ENCODE data around the gene PLEKHG4B.
"Not testable (repeated sequence)": the region's sequence is repeated elsewhere in the genome, so short reads cannot be mapped to it uniquely, and the experiment has no call there.

Gene PLEKHG4B

DNA sequence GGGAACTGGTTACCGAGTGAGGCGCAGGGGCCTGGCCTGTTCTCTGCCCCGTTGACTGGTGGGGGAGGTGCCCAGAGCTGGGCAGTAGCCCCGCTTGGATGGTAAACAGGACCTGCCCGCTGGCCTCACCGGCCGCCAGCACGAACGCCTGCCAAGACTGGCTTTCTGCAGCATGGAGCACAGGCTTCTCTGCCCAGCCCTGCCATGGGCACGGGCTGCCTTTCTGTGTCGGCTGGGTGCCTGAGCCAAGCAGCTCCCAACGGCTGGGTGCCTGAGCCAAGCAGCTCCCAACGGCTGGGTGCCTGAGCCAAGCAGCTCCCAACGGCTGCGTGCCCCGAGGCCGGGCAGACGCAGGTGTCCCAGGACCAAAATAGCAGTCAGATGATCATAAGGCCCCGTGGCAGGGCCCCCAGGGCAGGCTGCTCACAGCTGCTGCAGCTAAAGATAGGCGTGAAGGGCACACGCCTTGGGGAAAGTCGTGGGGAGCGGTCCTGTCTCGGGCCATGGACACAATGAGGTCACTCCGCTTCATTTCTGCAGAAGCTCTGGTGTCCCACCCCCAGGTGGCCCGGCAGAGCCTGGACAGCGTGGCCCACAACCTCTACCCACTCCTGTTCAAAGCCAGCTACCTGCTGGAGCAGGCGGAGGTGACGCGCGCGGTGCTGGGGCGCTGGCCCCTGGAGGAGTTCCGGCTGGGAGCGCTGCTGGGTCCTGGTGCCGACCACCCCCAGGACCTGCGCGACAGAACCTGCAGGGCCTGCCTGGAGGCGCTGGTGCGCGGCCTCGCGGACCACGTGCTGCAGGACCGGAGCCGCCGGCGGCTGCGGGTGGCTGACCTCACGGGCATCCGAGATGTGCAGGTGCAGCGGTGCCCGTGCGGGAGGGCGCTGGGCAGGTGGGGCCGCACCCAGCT, 99.3 kb downstream of the PLEKHG4B start, which contains the start of gene LRRC14B:
LRRC14B (plus strand) TSS at position 460 of the 913 bp plus-strand sequence; CDS start at position 504, 44 bp downstream.
- no peak for DNase-seq

DNA sequence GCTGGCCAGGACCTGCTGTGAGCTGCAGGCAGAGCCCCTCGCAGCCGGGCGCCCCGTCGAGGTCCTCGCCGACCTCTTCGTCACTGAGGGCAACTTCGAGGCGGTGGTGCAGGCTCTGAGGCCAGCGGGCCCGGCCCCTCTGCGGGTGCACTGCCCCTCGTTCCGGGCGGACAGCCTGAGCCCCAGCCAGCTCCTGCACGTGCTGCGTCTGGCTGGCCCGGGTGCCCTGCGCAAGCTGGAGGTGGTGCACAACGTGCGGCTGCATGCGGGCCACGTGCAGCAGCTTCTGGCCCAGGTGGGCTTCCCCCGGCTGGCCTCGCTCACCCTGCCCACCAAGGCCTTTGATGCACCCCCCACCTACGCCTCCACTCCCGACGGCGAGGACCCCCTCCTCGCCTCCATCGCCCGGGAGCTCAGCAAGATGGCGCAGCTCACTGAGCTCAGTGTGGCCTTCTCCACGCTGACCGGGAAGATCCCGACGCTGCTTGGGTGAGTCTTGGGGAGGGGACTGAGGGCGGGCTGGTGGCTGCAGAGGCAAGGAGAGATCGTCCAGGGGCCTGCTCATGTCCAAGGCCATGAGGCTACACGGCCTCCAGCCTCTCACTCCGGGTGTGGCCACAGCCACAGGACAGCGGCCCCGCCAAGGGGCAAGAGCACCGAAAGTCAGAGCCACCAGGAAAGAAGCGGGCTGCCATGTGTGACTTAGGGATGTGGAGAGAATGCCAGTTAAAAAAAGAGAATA, 100.2 kb downstream of the PLEKHG4B start:
- DNase-seq: no peak

DNA sequence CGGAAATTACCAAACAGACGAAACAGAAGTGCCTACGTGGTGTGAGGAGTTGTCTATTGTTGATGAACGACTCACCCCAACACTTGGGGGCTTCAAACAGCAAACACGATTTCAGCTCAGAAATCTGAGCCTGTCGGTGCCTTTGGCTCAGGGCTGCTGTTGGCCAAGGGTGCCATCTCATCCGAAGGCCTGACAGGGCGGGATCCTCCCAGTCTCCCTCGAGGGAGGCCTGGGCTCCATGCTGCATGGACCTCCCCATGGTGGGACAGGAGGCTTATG, 100.7 kb downstream of the PLEKHG4B start:
- no peak for DNase-seq

- DNase-seq: no peak
These were observed 101.2 kb downstream of the PLEKHG4B start for GRCh38 chr5:192970-193831.

- DNase-seq: no peak
These were observed 102.1 kb downstream of the PLEKHG4B start for GRCh38 chr5:194102-194501.

- DNase-seq: no peak
These were observed 102.7 kb downstream of the PLEKHG4B start for GRCh38 chr5:194603-195209.

DNA sequence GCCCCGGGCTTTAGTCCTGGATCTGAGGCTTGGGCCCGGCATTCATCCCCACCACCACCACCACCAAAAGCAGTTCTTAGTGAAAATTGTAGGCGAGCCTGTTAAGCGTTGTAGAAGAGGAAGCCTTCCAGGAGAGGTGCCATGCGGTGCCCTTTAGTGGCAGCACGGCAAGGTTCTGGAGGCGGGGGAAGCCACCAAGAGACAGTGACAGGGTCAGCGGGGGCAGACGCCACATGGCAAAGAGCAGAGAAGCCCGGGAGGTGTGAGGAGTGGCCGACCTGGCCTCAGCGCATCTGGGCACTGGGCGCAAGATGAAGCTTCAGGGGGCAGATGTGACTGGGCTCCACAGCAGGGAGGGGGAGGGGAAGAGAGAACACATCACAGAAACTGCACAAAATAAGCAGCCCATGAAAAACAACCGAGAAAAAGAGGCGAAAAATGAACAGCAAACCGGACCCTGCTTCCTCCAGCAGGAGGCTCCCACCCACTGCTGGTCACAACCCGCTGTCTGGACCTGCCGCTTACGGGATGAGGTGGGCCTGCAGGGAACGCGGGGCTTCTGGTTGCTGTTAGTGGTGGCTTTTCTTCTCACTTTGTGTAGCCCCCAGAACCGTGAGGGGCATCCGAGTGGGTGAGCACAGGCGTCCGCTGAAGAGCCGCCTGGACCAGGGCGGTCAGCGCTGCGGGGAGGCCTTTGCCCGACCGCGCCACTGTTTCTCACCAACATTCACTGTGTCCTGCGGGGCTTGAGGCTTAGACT, 103.6 kb downstream of the PLEKHG4B start:
- no peak for DNase-seq

DNA sequence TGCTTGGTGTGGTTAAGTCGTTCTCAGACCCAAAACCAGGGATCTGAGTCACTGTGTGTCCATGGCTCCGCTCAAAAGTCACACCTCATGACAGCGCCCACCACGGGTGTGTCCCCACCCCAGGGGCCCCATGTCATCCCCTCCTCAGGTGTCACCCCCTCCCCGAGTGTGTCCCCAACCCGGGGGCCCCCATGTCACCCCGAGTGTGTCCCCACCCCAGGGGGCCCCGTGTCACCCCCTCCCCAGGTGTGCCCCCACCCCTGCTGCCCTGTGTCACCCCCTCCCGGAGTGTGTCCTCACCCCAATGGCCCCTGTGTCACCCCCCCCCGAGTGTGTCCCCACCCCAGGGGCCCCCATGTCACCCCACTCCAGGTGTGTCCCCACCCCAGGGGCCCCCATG, 104.4 kb downstream of the PLEKHG4B start:
- DNase-seq: no peak

GRCh38 chr5:197031-197430, 105.1 kb downstream of the PLEKHG4B start:
- not testable (repeated sequence) for DNase-seq

DNA sequence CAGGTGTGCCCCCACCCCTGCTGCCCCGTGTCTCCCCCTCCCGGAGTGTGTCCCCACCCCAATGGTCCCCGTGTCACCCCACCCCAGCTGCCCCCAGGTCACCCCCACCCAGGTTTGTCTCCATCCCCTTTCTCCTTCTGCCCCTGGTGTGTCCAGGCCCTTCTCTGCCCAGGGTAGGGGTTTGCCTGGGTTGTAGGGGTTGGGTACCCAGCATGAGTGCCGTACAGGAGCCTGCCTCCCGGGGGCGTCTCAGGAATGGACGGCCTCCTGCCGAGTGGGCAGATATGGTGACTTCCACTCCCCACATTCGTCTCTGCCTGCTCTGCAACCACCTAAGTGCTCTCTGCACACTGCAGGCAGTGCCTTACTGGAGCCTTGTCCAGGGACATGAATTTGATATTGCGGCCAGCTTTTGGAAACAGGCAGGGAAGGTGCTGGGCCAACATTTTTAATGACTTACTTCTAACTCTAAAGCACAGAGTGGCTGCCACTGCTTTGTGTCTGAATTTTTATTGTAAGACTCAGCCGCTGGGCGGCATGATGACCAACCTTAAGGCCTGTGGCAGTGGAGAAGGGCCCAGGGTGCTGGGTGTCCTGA, 106.0 kb downstream of the PLEKHG4B start:
- no peak for DNase-seq

DNA sequence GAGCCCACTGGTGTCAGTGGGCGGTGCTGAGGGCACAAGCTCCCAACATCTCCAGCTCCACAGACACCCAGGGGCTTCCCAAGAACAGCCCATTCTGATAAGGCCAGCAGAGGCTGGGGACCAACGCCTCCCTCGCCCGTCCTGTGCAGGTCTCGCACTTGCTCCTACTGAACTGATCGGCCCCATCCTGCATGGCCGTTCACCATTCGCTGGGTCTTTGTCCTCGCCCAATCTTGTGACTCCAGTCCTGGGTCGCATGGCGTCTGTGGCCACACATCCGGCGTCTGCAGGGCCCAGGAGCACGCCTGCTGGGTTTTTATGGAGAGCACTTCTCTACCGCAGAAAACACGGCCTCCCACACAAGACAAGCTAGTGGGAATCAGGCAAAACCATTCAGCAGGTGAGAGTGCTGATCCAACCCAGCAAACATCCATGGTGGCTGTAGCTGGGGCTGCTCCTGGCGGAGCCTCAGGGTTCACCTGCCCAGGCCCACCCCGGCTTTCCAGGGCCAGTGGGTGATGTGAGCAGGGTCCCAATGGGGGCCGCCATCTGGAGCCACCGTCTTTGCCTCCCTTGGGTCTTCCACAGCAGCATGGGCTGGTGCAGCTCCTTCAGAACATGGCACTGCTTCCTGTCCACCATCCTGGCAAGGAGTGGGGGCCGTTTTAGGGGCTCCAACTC, 106.7 kb downstream of the PLEKHG4B start:
- no peak for DNase-seq

- no peak for DNase-seq
These were observed 107.4 kb downstream of the PLEKHG4B start for GRCh38 chr5:199197-199949.

GRCh38 chr5:199950-200645, 108.1 kb downstream of the PLEKHG4B start:
- no peak for DNase-seq

- no peak for DNase-seq
These were observed 109.0 kb downstream of the PLEKHG4B start for GRCh38 chr5:200985-201384.

- no peak for DNase-seq
These were observed 109.7 kb downstream of the PLEKHG4B start for GRCh38 chr5:201672-202071.

- DNase-seq: no peak
These were observed 111.4 kb downstream of the PLEKHG4B start for GRCh38 chr5:203246-203930.

- no peak for DNase-seq
These were observed 112.0 kb downstream of the PLEKHG4B start for GRCh38 chr5:204001-204400.

DNA sequence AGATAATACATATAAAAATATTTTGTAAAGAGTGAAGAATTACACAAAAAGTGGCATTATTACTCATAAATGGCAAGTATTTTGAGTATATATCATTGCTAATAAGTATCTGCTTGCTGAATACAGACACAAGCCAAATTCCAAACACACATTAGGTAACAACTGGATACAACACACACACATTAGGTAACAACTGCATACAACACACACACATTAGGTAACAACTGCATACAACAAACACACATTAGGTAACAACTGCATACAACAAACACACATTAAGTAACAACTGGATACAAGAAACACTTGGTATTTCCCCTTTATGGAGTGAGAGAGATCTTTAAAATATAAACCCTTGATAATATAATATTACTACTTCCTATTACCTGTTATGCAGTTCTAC, 112.5 kb downstream of the PLEKHG4B start:
- no peak for DNase-seq
